Measurements from ENCODE around the gene AAK1.
"Not testable (repeated sequence)": the region's sequence is repeated elsewhere in the genome, so short reads cannot be mapped to it uniquely, and the experiment has no call there.

The AAK1 gene

GRCh38 chr2:69422198-69422597, 221.3 kb downstream of the AAK1 start:
- no peaks in the 10 kb centered on the region for H3K4me1 ChIP-seq (ENCODE audit: insufficient read depth, insufficient read length)
- no peak for DNase-seq (ENCODE audit: low read depth, low spot score)
- H3K27me3 ChIP-seq (ENCODE audit: insufficient read depth, insufficient read length): no peaks in the 10 kb centered on the region
- TF ChIP-seq SUZ12 (IDR thresholded peaks at IDR 0.05; ENCODE audit: extremely low read depth, insufficient read depth, insufficient read length) (no peak), YY1 (IDR thresholded peaks at IDR 0.05; ENCODE audit: insufficient read depth, insufficient read length) (no peak), ZNF274 (IDR thresholded peaks at IDR 0.05; ENCODE audit: low read depth, low read length) (no peak)
- no peak overlapping the region for H3K4me3 ChIP-seq (ENCODE audit: insufficient read length, low read depth)
- no peak overlapping the region for H3K9ac ChIP-seq (ENCODE audit: insufficient read length, low read depth)
- H3K9me3 ChIP-seq (ENCODE audit: insufficient read depth, low read length): no peaks in the 10 kb centered on the region
- H3K36me3 ChIP-seq (ENCODE audit: insufficient read depth, insufficient read length, low read length): peaks cover 21% of the 10 kb centered on the region

GRCh38 chr2:69419111-69419510, 224.4 kb downstream of the AAK1 start:
- peaks cover 21% of the 10 kb centered on the region for H3K36me3 ChIP-seq (ENCODE audit: insufficient read depth, insufficient read length, low read length)
- H3K9ac ChIP-seq (ENCODE audit: insufficient read length, low read depth); H3K4me1 ChIP-seq (ENCODE audit: insufficient read depth, insufficient read length); H3K4me3 ChIP-seq (ENCODE audit: insufficient read length, low read depth); DNase-seq (ENCODE audit: low read depth, low spot score); H3K27me3 ChIP-seq (ENCODE audit: insufficient read depth, insufficient read length); H3K9me3 ChIP-seq (ENCODE audit: insufficient read depth, low read length): not testable (repeated sequence)

GRCh38 chr2:69416147-69416546, 227.4 kb downstream of the AAK1 start:
- no peak for DNase-seq (ENCODE audit: low read depth, low spot score)
- Histone ChIP-seq H3K36me3 (ENCODE audit: insufficient read depth, insufficient read length, low read length) (peaks cover 17% of the 10 kb centered on the region), H3K9me3 (ENCODE audit: insufficient read depth, low read length) (no peaks in the 10 kb centered on the region), H3K4me3 (ENCODE audit: insufficient read length, low read depth) (no peak overlapping the region), H3K27me3 (ENCODE audit: insufficient read depth, insufficient read length) (no peaks in the 10 kb centered on the region), H3K4me1 (ENCODE audit: insufficient read depth, insufficient read length) (no peaks in the 10 kb centered on the region), H3K9ac (ENCODE audit: insufficient read length, low read depth) (no peak overlapping the region)
- TF ChIP-seq YY1 (IDR thresholded peaks at IDR 0.05; ENCODE audit: insufficient read depth, insufficient read length) (no peak), ZNF274 (IDR thresholded peaks at IDR 0.05; ENCODE audit: low read depth, low read length) (no peak), SUZ12 (IDR thresholded peaks at IDR 0.05; ENCODE audit: extremely low read depth, insufficient read depth, insufficient read length) (no peak)

Measured in NT2/D1 (cell line).